RWPE1 (cell line): ENCODE measurements around the gene UTS2B.

Source experiments
- CTCF ChIA-PET: fragments of 350-600 bp; sonication (Branson Sonifier 250); formaldehyde crosslinking; extraction: SDS; loops from one replicate; lab custom pipeline; 2021; lab: Yijun Ruan, JAX
- POLR2A ChIA-PET: fragments of 400-600 bp; formaldehyde crosslinking; extraction: SDS; loops from one replicate; lab custom pipeline; 2020; ENCODE audit warnings: antibody characterized with exemption; ENCODE audit not compliant: low non-redundant PET; lab: Yijun Ruan, JAX
- DNase-seq: peaks from one replicate; pipeline ENCODE4 v3.0.0; 2012; ENCODE audit warnings: low spot score
- H3K27ac ChIP-seq: fragments of 450-650 bp; 2 replicates; pipeline ENCODE4 v1.5.1; 2017
- CTCF ChIP-seq: fragments of 450-650 bp; conservative IDR thresholded peaks from 2 replicates; pipeline ENCODE4 v1.5.1; 2017; ENCODE audit warnings: low read depth, mild to moderate bottlenecking

The UTS2B gene

GRCh38 chr3:191345334-191345733, 15.0 kb upstream of the UTS2B start:
- POLR2A ChIA-PET, result no interaction called here
- H3K27ac ChIP-seq, result no peak overlapping the region
- no peak for TF ChIP-seq CTCF
- CTCF ChIA-PET, result no interaction called here
- DNase-seq, result no peak

- no peak for DNase-seq
- no peak for TF ChIP-seq CTCF
- POLR2A ChIA-PET, result no interaction called here
- CTCF ChIA-PET, result no interaction called here
- H3K27ac ChIP-seq, result no peak overlapping the region
Measured at GRCh38 chr3:191343913-191344312, 13.6 kb upstream of the UTS2B start.

GRCh38 chr3:191343115-191343514, 12.8 kb upstream of the UTS2B start:
- no peak for TF ChIP-seq CTCF
- DNase-seq, result no peak
- H3K27ac ChIP-seq, result no peak overlapping the region
- ChIA-PET POLR2A (no interaction called here), CTCF (no interaction called here)

GRCh38 chr3:191342411-191342810, 12.1 kb upstream of the UTS2B start:
- TF ChIP-seq CTCF, result no peak
- H3K27ac ChIP-seq, result no peak overlapping the region
- CTCF ChIA-PET, result interaction anchor here (0.7 kb wide), 1 partner anchor 86 kb away, joined by 3 read pairs; no protein-coding TSS in a partner anchor
- POLR2A ChIA-PET, result no interaction called here
- no peak for DNase-seq

- no peak overlapping the region for H3K27ac ChIP-seq
- POLR2A ChIA-PET, result no interaction called here
- CTCF ChIA-PET, result interaction anchor here (0.7 kb wide), 1 partner anchor 86 kb away, joined by 3 read pairs; no protein-coding TSS in a partner anchor
- TF ChIP-seq CTCF, result no peak
- no peak for DNase-seq
Measured at GRCh38 chr3:191342006-191342405, 11.7 kb upstream of the UTS2B start.

GRCh38 chr3:191340966-191341365, 10.6 kb upstream of the UTS2B start:
- ChIA-PET CTCF (no interaction called here), POLR2A (no interaction called here)
- TF ChIP-seq CTCF, result no peak
- no peak overlapping the region for H3K27ac ChIP-seq
- no peak for DNase-seq

- DNase-seq, result no peak
- H3K27ac ChIP-seq, result no peak overlapping the region
- ChIA-PET POLR2A (no interaction called here), CTCF (no interaction called here)
- TF ChIP-seq CTCF, result no peak
Measured at GRCh38 chr3:191340351-191340750, 10.0 kb upstream of the UTS2B start.
